H9 (cell line): ENCODE measurements around the gene TNC. TPM values are rescaled to one million over a fixed set of nuclear protein-coding genes. Genes with fewer than 3 reads are reported as not detected.

Experiments
- DNase-seq: peaks from one replicate; pipeline ENCODE4 v3.0.0-alpha.2; 2017
- H2AFZ ChIP-seq: one replicate; pipeline ENCODE4 v1.6.1; 2013; ENCODE audit warnings: mild to moderate bottlenecking, low read length, control low read depth, moderate library complexity
- H2AK5ac ChIP-seq: 2 replicates; pipeline ENCODE4 v1.6.1; 2013; ENCODE audit warnings: low read length, control low read depth, mixed read lengths; ENCODE audit not compliant: insufficient read length
- H2BK120ac ChIP-seq: one replicate; pipeline ENCODE4 v1.6.1; 2013; ENCODE audit warnings: low read depth, mild to moderate bottlenecking, low read length, control low read depth, inconsistent platforms; ENCODE audit not compliant: poor library complexity, severe bottlenecking
- H2BK12ac ChIP-seq: 2 replicates; pipeline ENCODE4 v1.6.1; 2013; ENCODE audit warnings: low read length, control low read depth, mixed read lengths, low read depth; ENCODE audit not compliant: insufficient read length
- H2BK15ac ChIP-seq: 2 replicates; pipeline ENCODE4 v1.6.1; 2013; ENCODE audit warnings: low read depth, low read length, control low read depth
- H2BK20ac ChIP-seq: one replicate; pipeline ENCODE4 v1.6.1; 2013; ENCODE audit warnings: low read depth, mild to moderate bottlenecking, low read length, control low read depth, inconsistent platforms; ENCODE audit not compliant: poor library complexity, severe bottlenecking
- H2BK5ac ChIP-seq: 2 replicates; pipeline ENCODE4 v1.6.1; 2013; ENCODE audit warnings: low read length, control low read depth, mixed read lengths; ENCODE audit not compliant: insufficient read length
- H3K14ac ChIP-seq: 2 replicates; pipeline ENCODE4 v1.6.1; 2013; ENCODE audit warnings: low read length, control low read depth; ENCODE audit not compliant: insufficient read depth
- H3K18ac ChIP-seq: 2 replicates; pipeline ENCODE4 v1.6.1; 2013; ENCODE audit warnings: low read depth, mild to moderate bottlenecking, mixed read lengths, low read length, control low read depth; ENCODE audit not compliant: insufficient read length
- H3K23ac ChIP-seq: 2 replicates; pipeline ENCODE4 v1.6.1; 2013; ENCODE audit warnings: low read length, control low read depth, mixed read lengths, low read depth; ENCODE audit not compliant: insufficient read length
- H3K23me2 ChIP-seq: 2 replicates; pipeline ENCODE4 v1.6.1; 2013; ENCODE audit warnings: low read depth, mild to moderate bottlenecking, mixed read lengths, low read length, control low read depth; ENCODE audit not compliant: insufficient read length, poor library complexity, severe bottlenecking
- H3K27ac ChIP-seq: 2 replicates; pipeline ENCODE4 v1.5.1; 2013; ENCODE audit warnings: low read length, control low read depth, mixed read lengths, low read depth; ENCODE audit not compliant: insufficient read length
- H3K27me3 ChIP-seq: 2 replicates; pipeline ENCODE4 v1.6.1; 2013; ENCODE audit warnings: low read length, control low read depth, inconsistent platforms; ENCODE audit not compliant: insufficient read depth
- H3K4ac ChIP-seq: 2 replicates; pipeline ENCODE4 v1.6.1; 2013; ENCODE audit warnings: low read depth, mild to moderate bottlenecking, control low read depth, inconsistent platforms, low read length, moderate library complexity
- H3K4me1 ChIP-seq: 2 replicates; pipeline ENCODE4 v1.6.1; 2013; ENCODE audit warnings: low read length, control low read depth, inconsistent platforms; ENCODE audit not compliant: insufficient read depth
- H3K4me2 ChIP-seq: 2 replicates; pipeline ENCODE4 v1.6.1; 2013; ENCODE audit warnings: low read length, control low read depth, mixed read lengths; ENCODE audit not compliant: insufficient read length, insufficient read depth
- H3K56ac ChIP-seq: 2 replicates; pipeline ENCODE4 v1.6.1; 2013; ENCODE audit warnings: low read depth, mild to moderate bottlenecking, mixed read lengths, low read length, control low read depth; ENCODE audit not compliant: insufficient read length
- H3K79me1 ChIP-seq: 2 replicates; pipeline ENCODE4 v1.6.1; 2013; ENCODE audit warnings: low read depth, mild to moderate bottlenecking, moderate library complexity, low read length, control low read depth, inconsistent platforms; ENCODE audit not compliant: insufficient read depth, poor library complexity, severe bottlenecking
- H3K79me2 ChIP-seq: 2 replicates; pipeline ENCODE4 v1.6.1; 2013; ENCODE audit warnings: low read length, control low read depth, inconsistent platforms; ENCODE audit not compliant: insufficient read depth
- H3K9ac ChIP-seq: 2 replicates; pipeline ENCODE4 v1.6.1; 2013; ENCODE audit warnings: low read length, control low read depth, mixed read lengths; ENCODE audit not compliant: insufficient read length; ENCODE audit errors: extremely low read depth
- H3K9me3 ChIP-seq: one replicate; pipeline ENCODE4 v1.6.1; 2013; ENCODE audit warnings: low read depth, low read length, inconsistent platforms; ENCODE audit not compliant: control insufficient read depth
- H3T11ph ChIP-seq: one replicate; pipeline ENCODE4 v1.6.1; 2013; ENCODE audit warnings: mild to moderate bottlenecking, low read length, control low read depth, inconsistent platforms
- H4K20me1 ChIP-seq: one replicate; pipeline ENCODE4 v1.6.1; 2013; ENCODE audit not compliant: control insufficient read depth, insufficient read length, insufficient read depth
- H4K5ac ChIP-seq: 2 replicates; pipeline ENCODE4 v1.6.1; 2013; ENCODE audit warnings: low read depth, mild to moderate bottlenecking, mixed read lengths, low read length, control low read depth; ENCODE audit not compliant: insufficient read length
- H4K8ac ChIP-seq: replicated peaks from 2 replicates; pipeline ENCODE4 v1.6.1; 2013; ENCODE audit warnings: low read length, control low read depth, mixed read lengths, low read depth; ENCODE audit not compliant: insufficient read length
- H4K91ac ChIP-seq: 2 replicates; pipeline ENCODE4 v1.6.1; 2013; ENCODE audit warnings: low read depth, mild to moderate bottlenecking, moderate library complexity, mixed read lengths, low read length, control low read depth; ENCODE audit not compliant: insufficient read length
- H3K27ac Mint-ChIP-seq, 3 experiments: 2 replicates in 2 of 3; 3 replicates in 1 of 3; pipeline ENCODE4 v1.8.0; 2020 to 2021; ENCODE audit warnings: mixed read lengths in 3 of 3, mild to moderate bottlenecking in 1 of 3, moderate library complexity in 1 of 3
- H3K27me3 Mint-ChIP-seq: 2 replicates; pipeline ENCODE4 v1.8.0; 2021; ENCODE audit warnings: low read depth, mild to moderate bottlenecking, moderate library complexity, mixed read lengths
- H3K36me3 Mint-ChIP-seq, 3 experiments: 2 replicates in 2 of 3; 3 replicates in 1 of 3; pipeline ENCODE4 v1.8.0; 2020 to 2021; ENCODE audit warnings: low read depth in 3 of 3, mixed read lengths in 3 of 3; ENCODE audit not compliant: insufficient read depth in 1 of 3
- H3K4me1 Mint-ChIP-seq, 2 experiments: 2 replicates each; pipeline ENCODE4 v1.8.0; 2020; ENCODE audit warnings: mixed read lengths in 2 of 2
- H3K4me3 Mint-ChIP-seq, 2 experiments: 2 replicates in 1 of 2; 3 replicates in 1 of 2; pipeline ENCODE4 v1.8.0; 2020 to 2021; ENCODE audit warnings: mild to moderate bottlenecking in 2 of 2, mixed read lengths in 2 of 2, moderate library complexity in 1 of 2
- H3K9me3 Mint-ChIP-seq, 2 experiments: 2 replicates in 1 of 2; 3 replicates in 1 of 2; pipeline ENCODE4 v1.8.0; 2020; ENCODE audit warnings: mild to moderate bottlenecking in 2 of 2, mixed read lengths in 2 of 2, moderate library complexity in 1 of 2
- CTCF ChIP-seq: fragments of 200-600 bp; sonication (generic); conservative IDR thresholded peaks from 3 replicates; pipeline ENCODE4 v1.8.0; 2021; ENCODE audit warnings: antibody characterized with exemption, mild to moderate bottlenecking
- WGBS: extraction: QIAGEN DNeasy Blood & Tissue Kit; methylation state at CpG from one replicate; pipeline ENCODE4 v1.1.7; 2013; ENCODE audit warnings: missing lambda C conversion rate, low lambda C conversion rate, mixed read lengths; ENCODE audit not compliant: insufficient read length; ENCODE audit errors: extremely low coverage; 5-methylcytosine and 5-hydroxymethylcytosine counted together
- total RNA-seq: library from RNA; stranded (reverse); gene quantifications from 2 replicates; pipeline ENCODE4 v1.2.1, GENCODE V29; 2021

TNC gene
- total RNA-seq, 1 experiment from 2014 or later, result 0.63 TPM

GRCh38 chr9:115107701-115108100 lies 10.3 kb downstream of the TNC start:
- Histone ChIP-seq H4K20me1 (no peaks in the 10 kb centered on the region), H3K79me2 (0 out of 2 replicates have a peak, but pooled peaks cover 2% of the 10 kb centered on the region), H2BK5ac (no peak overlapping the region), H2AK5ac (no peak overlapping the region), H2BK120ac (no peak overlapping the region), H2BK20ac (no peak overlapping the region), H3K56ac (no peak overlapping the region), H3K27ac (no peak overlapping the region), H3K23ac (no peak overlapping the region), H2BK12ac (no peak overlapping the region), H4K91ac (no peak overlapping the region), H2BK15ac (no peak overlapping the region), H4K8ac (no peak overlapping the region), H3T11ph (no peak overlapping the region), H3K27me3 (no peaks in the 10 kb centered on the region; the same call in 1 of the 2 replicates), H4K5ac (no peak overlapping the region), H3K4ac (no peak overlapping the region), H3K9ac (no peak overlapping the region), H3K23me2 (no peaks in the 10 kb centered on the region), H3K4me1 (no peaks in the 10 kb centered on the region), H3K4me2 (no peak overlapping the region), H3K9me3 (no peaks in the 10 kb centered on the region), H3K18ac (no peak overlapping the region), H3K79me1 (no peaks in the 10 kb centered on the region), H3K14ac (no peak overlapping the region), H2AFZ (no peak overlapping the region)
- no CpG with 5 or more reads among the region's 2 CpGs for WGBS
- H3K4me1 Mint-ChIP-seq, result peaks cover 0 to 3% of the 10 kb centered on the region in 2 experiments; a peak in 1 of 4 replicates
- no peaks in the 10 kb centered on the region; a peak in 1 of 5 replicates for H3K9me3 Mint-ChIP-seq
- H3K27me3 Mint-ChIP-seq, result peaks cover 75% of the 10 kb centered on the region
- no peak overlapping the region for H3K27ac Mint-ChIP-seq
- no peak overlapping the region for H3K4me3 Mint-ChIP-seq
- no peak for TF ChIP-seq CTCF
- DNase-seq, result no peak
- H3K36me3 Mint-ChIP-seq, result no peaks in the 10 kb centered on the region
